Pons (tissue), 1 donor: ENCODE measurements around the gene DENND1B.

ENCODE experiments used
- DNase-seq: peaks from one replicate; pipeline ENCODE4 v3.0.0-alpha.2; 2016; ENCODE audit warnings: low spot score

Gene DENND1B, protein sequence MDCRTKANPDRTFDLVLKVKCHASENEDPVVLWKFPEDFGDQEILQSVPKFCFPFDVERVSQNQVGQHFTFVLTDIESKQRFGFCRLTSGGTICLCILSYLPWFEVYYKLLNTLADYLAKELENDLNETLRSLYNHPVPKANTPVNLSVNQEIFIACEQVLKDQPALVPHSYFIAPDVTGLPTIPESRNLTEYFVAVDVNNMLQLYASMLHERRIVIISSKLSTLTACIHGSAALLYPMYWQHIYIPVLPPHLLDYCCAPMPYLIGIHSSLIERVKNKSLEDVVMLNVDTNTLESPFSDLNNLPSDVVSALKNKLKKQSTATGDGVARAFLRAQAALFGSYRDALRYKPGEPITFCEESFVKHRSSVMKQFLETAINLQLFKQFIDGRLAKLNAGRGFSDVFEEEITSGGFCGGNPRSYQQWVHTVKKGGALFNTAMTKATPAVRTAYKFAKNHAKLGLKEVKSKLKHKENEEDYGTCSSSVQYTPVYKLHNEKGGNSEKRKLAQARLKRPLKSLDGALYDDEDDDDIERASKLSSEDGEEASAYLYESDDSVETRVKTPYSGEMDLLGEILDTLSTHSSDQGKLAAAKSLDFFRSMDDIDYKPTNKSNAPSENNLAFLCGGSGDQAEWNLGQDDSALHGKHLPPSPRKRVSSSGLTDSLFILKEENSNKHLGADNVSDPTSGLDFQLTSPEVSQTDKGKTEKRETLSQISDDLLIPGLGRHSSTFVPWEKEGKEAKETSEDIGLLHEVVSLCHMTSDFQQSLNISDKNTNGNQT

DNA sequence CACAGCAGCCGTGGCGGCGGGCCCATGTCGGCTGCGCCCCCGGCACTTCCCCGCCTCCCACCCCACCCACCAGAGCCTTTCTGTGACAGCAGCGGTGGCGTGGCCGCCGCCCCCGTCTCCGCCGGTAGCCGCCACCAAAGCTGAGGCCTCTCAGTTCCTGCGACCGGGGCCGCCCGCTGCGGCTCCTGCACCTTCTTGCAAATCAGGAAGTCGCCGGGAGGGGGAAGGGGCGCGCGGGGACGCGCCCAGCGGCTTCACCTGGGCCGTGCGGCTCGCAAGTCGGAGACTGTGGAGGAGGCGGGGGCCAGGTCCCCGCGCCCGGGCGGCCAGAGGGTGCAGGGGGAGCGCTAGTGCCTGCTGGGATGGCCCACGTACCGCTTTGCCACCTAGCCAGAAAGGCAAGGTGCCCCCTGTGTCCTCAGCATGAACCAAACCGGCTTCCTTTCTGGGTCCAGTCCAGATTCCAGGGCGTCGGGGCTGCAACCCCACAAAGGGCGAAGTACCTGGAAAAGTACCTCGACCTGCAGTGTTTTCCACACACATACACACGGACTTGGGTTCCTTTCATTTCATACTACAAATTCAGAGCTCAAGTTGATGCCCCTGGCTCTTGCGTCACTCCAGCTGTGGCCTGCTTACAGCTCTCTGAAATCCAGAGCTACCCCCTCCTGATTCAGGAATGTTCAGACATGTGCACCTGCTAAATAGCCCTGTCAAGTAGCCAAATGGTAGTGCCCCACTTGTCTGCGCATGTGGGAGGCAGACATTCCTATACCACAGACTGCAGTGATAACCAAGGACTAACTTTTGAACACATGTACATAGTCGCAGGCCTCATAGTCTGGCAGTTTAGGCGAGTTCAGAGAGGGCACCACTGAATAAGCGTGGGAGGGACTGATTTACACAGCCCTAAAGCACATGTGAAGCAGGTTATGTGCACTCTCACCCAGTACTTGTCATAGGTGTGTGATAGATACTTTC is at the start of gene DENND1B:
Gene DENND1B, minus strand, starts transcription at position 199 of the 981 bp plus-strand sequence. CDS start 325 bp downstream, outside the sequence.
- peak; percentile 25 for DNase-seq

DNA sequence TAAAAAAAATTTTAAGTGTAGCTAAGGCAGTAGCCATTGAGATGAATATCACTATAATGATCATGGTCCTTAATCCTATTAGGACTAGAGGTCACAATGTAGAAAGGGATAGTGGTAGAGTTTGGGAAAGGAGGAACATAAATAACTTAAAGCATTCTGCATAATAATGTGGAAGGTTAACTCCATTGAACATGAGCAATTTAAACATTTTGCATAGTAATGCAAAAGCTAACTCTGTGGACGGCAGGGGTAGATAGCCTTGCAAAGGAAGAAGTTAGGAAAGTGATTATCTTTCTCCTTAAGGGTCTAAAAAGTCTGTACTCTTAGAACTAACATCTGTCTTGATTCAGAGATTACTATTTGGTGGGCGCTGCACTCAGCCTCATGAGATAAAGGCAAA is 39.0 kb upstream of the DENND1B start:
- DNase-seq: no peak

DNA sequence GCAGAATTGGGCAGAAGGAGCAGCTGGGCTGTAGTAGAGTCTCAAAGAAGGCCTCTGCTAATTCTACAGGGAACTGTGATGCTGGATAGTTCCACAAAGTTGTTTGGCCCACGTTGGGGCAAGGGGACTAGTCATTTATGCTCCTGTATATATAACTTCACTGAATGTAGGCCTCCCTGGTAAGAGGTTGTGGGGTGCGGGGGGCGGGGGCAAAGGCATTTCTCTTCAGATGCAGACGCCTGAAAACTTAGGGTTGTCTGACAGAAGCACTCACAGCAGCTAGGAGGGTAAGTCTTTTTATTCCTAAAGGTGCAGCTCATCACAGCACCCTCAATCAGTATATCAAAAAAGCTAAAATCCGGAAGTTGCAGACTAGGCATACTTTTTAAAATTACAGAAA is 38.5 kb upstream of the DENND1B start:
- no peak for DNase-seq

DNA sequence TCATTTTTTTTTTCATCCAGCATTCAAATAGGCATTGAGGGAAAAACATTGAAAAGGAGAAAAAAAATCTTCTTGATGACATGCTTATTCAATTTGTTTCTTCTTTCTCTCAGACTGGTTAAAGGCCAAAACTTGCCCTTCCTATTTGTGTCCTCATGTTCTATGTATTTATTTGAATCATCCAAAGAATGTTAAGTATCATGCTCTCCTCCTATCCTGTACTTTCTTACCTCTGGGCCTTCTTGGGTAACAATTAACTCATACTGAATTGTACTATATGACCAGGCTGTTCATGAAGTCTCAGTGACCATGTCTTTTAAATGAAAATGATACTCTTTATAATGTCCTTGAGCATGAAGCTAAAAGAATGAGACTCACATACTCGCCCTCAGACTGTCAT is 36.5 kb upstream of the DENND1B start:
- no peak for DNase-seq

DNA sequence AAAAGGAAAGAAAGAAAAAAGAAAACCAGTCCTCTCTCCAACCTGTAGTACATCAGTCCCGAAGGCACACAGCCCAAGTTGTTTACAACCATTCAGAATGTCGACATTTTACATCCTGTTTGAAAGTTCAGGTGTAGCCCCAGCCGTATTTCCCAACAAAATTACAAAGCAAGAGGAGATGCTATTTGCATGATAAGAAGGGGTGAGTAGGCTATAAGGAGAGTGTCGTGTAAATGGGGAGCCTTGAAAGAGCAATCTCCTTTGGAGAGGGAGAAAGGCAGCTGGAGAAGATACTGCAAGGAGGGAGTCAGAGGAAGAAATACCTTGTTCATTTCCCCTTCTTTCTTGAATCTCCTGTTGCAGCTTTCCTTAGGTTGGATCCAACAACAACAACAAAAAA is 35.5 kb upstream of the DENND1B start:
- DNase-seq: no peak

DNA sequence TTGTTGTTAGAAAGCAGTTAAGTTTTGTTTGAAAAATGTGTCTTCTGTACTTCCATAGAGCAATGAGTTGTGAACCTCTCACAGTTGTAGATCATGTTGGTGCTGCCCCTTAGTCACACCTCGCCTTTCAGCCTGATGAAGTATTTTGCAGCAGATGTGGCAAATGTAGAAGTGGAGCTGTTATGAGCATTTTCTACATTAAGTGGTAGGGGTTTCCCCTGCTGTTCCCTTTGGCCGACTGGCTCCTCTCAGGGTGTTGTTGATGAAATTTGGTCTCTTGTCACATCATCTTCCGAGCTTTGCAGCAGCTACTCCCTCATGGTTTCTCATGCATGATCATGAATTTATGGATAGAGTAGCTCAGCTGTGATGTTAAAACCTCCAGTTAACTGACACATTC is 33.6 kb upstream of the DENND1B start:
- DNase-seq: no peak

DNA sequence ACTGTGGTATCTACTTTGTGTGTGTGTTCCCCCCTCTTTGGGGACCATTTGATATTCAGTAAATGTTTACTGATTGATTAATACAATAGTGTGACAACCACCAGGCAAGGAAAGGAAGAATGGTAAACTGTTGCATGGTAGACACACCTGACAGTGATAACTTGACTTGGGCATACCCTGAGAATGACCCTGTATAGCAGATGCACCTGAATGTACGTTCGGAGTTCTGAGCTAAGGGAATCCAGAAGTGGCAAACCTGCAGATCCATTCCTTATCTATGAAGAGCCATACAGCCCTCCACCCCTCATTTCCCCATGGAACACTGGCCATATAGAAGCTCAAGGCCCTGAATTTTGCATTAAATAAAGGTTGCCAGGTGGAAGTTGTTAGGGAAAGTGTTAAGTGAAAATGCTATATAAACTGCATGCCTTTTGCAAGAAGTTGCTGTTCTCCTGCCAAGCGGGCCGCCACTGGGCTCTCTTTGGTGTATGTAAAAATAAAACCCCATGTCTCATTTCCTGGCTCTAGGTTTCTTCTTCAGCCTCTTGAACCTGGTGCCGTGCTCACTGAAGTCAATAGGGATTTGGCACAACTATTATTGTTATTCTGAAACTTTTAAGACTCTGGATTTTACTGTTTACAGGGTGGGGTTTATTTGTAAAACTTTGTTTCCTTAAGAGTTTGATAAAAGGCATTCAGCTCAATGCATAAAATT is 32.6 kb upstream of the DENND1B start:
- no peak for DNase-seq

DNA sequence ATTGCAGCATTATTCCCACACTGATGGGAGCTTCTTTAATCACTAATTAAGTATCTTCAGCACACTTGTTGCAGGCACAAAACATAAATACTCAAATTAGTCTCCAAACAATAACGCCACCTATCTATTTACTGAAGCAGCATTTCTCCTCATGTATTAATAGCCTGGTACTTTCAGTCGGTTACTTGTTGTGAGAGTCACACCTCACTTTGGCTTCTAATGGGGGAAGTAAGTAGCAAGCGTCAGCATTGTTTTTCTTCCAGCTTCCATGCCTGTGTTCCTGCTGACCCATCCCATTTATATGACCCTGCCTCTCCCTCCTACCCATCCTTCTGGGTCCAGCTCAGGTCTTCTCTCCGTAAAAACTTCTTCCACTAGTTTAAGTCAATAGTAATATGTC is 31.9 kb upstream of the DENND1B start:
- no peak for DNase-seq

DNA sequence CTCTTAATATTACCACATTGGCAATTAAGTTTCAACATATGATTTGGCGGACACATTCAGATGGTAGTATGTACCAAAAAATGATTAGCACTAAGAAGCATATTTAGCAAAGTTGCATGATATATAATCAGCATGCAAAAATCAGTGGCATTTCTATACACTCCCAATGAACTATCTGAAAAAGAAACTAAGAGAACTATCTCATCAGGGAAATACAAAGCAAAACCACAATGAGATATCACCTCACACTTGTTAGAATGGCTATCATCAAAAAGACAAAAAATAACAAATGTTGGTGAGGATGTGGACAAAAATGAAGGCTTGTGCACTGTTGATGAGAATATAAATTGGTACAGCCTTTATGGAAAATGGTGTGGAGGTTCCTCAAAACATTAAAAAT is 31.4 kb upstream of the DENND1B start:
- no peak for DNase-seq

DNA sequence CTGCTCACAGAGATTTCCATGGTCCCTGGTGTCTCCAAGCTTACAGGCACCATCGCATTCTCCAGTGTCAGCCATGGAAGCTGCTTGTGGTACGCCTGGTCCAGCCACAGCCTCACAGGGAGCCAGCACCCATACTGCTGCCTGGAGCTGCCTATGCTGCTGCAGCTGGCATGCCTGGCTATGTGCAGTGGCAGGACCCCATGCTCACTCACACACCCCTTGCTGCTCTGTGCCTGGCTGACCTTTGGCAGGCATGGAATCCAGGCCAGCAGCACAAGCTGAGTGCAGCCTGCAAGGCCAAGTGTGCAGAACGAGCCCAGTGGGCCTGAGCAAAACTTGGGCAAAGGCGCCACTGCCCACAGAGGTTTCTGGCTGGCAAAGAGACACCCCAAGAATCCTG is 26.4 kb upstream of the DENND1B start:
- no peak for DNase-seq

DNA sequence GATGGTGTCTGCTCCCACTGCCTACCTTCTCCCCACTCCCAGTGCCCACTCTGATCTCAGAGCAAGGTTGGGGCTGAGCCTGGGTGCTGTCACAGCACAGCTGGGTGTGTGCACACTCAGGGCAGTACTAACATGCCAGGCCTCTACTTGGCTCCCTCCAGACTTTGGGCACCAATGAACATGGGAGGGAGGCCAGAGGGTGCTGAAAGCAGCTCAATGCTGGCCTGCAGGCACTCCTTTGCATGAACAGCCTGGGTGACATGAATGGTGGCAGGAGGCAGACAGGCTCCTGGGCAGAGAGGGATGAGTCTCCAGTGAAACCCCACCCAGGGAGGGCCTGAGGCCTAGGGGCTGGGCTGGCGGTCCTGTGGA is 25.8 kb upstream of the DENND1B start:
- no peak for DNase-seq

DNA sequence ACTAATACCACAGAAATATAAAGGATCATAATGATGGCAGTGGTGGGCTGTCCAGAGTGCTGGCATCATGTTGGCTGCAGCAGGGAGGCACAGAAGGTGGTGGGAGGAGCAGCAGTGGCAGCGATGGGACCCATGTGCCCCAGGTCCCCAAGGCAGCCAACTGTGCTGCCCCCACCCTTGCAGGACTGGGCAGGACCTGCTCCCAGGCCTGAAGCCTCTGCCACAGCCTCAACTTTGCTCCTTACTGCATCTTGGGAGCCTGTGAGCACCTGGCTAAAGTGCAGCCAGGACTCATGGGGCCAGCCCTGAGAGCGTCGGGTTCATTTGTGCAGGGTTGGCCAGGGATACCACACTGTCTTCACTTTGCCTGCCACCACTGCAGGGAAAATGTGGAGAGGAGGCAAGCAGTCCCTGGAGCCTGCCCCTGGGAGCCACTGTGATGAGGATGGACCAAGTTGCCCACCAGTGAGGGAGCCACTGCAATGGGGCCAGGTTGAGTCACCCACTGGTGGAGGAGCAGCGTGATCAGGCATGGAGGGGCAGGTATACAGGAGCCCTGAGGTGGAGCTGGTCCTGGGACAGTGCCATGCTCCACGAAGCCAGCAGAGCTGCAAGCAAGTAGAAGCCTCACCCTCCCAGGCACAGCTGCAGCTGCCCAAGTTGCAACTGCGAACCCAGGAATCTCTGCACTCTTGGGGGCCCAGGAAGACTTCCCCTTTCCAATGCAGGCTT is 25.3 kb upstream of the DENND1B start:
- no peak for DNase-seq

DNA sequence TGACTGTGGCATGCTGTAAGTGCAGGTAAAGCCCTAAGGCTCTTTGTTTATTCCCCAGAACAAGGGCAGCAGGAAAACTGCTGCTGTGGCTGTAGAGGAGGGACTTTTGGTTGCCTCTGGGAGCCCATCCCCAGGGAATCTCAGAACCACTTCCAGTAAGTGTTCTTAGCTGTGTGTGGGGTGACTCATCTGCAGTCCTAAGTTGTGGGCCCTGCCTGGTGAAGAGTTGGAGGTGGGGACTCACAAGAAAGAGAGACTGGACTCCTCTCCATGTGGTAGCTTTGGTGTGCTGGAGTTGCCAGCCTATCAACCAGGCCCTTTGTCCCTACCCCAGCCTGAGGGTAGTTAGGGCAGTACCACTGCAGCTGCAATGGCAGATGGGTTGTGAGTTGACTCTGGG is 24.0 kb upstream of the DENND1B start:
- DNase-seq: no peak

DNA sequence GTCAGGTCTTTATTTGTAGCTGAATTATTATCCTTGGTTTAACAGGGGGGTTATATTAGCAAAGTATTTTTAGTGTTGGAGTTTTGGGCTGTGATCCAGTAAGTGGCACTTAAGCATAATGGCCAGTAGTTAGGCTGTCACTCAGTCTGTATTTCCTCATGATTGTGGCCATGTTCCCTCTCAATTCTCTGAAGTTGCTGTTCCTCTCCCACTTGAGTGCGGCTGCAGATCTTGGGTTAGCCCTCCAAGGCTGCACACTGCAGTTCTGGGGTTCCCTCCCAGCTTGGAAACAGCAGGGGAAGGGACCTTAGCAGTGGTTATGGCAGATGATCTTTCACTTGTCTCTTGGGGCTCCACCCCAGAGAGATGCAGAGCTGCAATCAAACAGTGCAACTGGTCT is 23.2 kb upstream of the DENND1B start:
- DNase-seq: no peak

DNA sequence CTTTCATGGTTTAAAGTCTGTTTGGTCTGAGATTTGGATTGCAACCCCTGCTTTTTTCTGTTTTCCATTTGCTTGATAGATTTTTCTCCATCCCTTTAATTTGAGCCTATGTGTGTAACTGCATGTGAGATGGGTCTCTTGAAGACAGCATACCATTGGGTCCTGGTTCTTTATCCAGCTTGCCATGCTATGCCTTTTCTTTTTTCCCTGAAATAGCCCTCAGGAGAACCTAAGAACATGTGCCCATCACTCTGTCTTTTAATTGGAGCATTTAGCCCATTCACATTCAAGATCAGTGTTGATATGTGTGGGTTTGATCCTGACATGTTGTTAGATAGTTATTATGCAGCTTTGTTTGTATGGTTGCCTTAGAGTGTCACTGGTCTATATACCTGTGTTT is 21.7 kb upstream of the DENND1B start:
- no peak for DNase-seq

DNA sequence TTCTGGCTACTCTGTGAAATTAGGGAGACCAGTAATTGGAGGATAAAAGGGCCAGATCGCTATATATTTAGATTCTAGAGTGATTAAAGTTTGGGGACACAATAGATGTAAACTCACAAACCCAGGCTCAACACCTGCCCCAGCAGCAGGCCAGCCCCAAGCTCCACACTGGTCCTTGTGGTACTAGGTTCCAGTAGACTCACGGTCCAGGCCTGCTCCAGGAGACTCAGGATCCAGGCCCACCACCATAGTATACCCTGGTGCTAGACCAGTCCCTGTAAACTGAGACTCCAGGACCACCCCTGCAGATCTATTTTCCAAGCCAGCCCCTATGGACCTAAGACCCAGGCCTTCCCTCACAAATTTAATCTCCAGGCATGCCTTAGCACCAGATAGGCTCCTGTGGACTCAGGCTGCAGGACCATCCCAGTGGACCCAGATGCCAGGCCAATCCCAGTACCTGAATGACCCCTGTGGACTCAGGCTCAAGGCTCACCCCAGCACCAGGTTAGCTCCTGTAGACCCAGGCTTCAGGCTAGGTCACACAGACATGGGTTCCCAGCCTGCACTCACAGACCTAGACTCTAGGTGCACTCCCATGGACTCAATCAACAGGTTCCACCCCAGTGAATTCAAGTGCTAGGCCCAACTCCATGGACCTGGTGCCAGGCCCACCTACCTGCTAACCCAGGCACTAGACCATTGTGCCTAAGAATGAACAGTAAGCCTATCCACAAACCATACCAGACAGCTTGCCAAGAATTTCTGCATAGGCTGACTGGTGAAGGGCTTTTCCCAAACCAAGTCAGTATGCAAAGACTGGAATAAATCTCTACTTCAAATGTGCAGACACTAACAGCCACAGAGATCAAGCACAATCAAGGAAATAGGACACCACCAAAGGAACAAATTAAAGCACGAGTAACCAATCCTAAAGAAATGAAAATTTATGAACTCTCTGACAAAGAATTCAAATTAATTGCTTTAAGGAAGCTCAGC is 13.8 kb upstream of the DENND1B start:
- no peak for DNase-seq

DNA sequence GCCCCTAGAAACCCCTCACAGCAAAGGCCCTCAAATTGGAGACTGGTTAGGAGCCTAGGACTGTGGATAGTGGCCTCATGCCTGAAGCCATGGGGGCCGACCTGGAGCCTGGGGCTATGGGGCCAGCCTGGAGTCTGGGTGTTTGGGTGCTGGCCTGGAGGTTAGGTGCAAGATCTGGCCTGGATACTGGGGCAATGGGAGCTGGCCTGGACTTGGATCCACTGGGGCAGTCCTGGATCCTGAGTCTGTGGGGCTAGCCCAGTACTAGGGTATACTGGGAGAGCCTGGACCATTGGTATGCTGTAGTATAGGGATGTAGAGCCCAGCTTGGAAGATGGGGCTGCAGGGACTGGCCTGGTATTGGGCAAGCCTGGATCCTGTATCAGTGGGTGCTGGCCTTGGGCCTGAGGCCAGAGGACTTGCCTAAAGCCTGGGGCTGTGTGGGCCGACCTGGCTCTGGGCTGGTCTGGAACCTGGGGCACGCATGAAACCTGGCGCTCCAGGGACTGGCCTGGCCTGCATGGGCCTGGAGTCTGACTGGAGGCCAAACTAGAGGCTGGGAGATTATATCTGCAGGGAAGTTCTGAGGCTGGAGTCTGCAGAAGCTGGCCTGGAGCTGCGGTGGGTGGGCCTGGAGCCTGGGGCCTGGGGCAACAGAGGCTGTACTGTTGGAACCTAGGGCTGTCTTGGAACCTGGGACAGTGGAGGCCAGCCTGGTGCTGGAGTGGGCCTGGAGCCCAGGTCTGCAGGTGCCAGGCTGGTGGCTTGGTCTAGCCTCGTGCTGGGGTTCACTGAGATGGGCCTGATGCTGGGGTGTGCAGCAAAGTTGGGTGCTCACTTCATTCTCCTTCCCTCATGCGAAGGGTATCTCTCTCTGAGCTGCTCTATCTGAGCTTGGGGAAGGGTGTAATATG is 12.6 kb upstream of the DENND1B start:
- DNase-seq: no peak

DNA sequence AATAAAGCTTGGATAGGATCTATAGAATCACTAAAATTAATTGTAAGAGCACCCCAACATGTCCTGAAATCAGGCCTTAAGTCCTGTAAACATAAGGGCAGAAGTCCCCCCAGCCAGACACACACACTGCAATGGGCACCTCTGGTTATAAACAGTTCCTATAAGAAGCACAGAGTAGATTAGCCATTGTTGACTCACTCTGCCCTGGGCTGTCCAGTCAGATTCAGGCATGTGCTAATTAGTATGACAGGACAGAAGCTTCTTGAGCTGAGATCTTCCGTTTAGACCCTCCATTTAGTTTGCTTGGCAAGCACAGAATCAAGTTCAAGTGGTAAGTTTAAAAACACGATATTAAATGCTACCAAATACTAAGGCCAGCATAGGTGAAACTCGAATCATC is 11.8 kb upstream of the DENND1B start:
- no peak for DNase-seq

DNA sequence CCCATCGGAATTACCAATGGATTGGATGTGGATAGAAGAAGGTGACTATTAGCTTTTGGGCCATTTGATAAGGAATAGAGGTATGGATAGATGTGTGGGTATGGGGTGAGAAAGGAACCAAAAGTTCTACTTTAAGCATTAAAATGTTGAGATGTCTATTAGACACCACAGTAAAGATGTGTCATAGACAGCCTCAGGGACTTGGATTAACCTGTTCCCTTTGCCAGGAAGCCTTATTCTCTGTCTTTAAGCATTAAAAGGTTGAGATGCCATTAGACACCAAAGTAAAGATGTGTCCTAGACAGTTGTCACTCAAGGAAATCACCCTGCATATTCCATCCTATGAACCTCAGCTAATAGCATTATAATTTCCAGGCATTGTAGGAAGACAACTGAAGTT is 11.0 kb upstream of the DENND1B start:
- DNase-seq: no peak
